ENCODE data around the gene RBM17.
"Not testable (repeated sequence)": the region's sequence is repeated elsewhere in the genome, so short reads cannot be mapped to it uniquely, and the experiment has no call there.

The RBM17 gene, protein sequence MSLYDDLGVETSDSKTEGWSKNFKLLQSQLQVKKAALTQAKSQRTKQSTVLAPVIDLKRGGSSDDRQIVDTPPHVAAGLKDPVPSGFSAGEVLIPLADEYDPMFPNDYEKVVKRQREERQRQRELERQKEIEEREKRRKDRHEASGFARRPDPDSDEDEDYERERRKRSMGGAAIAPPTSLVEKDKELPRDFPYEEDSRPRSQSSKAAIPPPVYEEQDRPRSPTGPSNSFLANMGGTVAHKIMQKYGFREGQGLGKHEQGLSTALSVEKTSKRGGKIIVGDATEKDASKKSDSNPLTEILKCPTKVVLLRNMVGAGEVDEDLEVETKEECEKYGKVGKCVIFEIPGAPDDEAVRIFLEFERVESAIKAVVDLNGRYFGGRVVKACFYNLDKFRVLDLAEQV
- total RNA-seq, result 114 reads per million, percentile 85 among the genes with 10 or more reads in this experiment

DNA sequence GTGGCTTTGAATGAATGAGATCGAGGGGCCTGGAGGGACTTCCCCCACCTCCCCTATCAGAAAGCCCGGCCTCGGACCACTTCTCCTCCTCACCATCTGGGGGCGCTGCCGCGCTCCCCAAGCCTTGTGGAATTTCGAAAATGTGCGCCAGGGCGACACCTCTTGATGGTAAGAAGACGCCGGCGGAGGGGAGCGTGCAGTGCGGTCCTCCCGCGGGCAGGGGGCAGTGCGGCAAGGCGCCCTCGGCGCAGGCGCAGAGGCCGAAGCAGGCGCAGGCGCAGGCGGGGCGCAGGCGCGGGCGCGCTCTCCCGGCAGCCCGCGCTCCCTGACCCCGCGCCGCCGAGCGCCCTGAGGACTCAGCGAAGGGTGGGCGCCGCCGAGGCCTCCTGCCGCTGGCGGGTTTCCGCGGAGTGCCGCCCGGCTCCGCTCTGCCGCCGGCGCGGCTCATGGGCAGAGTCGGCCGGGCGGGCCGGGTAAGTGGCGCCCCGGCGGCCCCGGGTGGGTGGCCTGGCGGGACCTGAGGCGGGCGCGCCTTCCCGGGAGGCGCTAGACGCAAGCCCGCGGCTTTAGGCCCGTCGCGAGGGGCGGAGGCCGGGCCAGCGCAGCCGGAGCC, at the start of gene RBM17:
Gene RBM17 (plus strand): TSS at position 314 of the 613 bp plus-strand sequence. CDS start 8,032 bp downstream, outside the sequence.
- DNase-seq, result peak; percentile 94

DNA sequence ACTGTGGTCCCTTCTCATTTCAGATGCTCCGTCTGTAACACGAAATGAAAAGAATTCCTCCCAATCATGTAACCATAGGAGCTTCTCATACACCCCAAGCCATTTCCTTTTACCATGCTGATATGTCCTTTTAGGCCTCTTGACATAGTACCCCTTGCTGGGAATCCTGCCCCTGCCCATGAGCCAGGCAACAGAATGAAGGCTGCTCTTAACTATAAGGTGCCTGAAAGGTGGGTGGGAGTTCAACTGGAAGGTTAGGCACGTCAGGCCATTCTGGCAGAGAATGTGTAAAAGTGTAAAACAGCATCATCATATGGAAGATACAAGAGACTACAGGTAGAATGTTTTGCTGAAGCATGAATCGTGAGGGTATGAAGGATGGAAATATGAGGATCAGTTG, 49.1 kb upstream of the RBM17 start:
- DNase-seq, result no peak

DNA sequence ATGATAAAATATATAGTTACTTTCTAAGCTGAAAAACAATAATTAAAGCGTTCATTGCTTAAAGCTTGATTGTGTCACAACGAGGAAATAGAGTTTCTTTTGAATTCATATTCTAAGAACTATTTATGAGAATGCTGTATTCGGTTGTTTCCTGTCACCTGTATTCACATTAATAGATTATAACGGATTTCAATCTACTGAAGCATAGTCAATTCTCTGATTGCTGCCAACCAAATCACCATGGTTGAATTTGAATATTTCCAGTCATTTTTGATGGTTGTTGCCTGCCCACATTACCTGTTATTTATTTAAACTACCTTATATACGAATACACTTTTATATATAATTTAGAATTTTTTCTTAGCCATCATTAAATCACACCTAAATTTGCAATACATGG, 48.6 kb upstream of the RBM17 start:
- DNase-seq, result no peak

DNA sequence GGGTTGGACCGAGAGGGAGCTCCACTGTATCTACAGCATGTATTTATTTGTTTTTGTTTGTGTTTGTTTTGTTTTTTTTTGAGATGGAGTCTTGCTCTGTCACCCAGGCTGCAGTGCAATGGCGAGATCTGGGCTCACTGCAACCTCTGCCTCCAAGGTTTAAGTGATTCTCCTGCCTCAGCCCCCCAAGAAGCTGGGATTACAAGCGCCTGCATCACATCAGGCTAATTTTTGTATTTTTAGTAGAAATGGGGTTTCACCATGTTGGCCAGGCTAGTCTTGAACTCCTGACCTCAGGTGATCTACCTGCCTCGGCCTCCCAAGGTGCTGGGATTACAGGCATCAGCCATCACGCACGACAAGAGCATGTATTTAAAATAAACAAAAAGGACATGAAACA, 45.5 kb upstream of the RBM17 start:
- not testable (repeated sequence) for DNase-seq

DNA sequence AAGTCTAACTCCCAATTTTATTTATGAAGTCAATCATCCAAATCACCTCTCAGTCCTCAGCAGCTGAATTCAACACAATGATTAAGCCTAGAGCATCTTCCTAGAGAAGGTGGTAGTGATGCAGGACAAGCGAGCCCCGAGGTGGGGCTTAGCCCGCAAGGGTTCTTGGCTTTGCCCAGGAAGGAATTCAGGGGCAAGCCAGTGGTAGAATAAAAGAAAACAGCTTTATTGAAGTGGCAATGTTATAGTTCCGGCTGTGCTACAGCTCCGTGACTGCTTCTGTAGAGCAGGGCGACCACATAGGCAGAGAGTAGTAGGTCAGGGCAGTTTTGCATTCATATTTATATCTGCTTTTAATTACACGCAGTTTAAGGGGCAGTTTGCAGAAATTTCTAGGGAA, 44.8 kb upstream of the RBM17 start:
- DNase-seq, result no peak

DNA sequence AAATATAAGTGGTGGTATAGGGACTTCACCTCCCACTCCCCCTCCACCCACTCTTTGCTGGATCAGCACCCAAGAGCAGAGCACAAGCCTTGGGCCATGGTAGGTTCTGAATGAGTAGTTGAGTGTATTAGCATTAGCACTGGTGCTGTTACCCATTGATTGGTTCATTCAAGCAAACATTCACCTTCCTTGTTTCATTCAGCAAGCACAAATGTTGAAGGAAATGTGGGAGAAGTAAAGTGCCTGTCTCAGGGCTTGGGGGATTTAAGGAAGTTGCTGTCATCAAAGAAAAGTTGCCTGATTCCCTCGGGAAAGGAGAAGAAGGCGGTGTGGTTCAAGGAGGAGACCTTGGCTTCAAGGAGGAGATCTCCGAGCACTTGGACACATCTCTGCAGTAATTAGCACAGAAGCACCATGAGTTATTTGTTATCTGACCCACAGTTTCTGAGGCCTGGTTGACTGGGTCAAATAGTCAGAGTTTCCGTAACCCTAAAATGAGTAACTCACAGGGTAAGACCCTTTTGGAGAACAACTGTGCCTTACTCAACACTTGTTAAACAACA, 44.0 kb upstream of the RBM17 start:
- no peak for DNase-seq

DNA sequence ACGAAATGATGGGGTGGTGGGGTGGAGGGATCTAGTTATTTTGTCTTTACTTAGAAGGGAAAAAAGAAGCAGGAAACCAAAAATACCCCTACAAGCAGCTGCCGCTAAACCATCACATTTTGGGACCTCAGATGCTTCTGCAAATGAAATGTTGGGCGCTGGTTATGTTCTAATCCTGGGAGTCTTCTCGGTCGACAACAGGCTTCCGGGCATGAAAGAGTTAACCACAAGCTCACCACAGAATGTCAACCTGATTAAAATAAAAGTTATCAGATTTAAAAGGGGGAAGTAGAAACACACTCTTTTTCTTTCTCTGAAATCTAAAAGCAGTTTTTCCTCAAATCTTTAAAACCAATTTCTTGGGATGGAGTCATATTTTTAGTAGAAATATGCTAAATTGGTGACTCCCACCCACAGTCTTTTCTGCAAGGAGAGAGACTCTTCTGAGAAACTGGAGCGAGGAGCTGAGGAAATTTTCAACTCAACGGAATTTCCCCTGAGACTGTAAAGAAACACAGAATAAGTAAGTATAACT, 43.5 kb upstream of the RBM17 start:
- no peak for DNase-seq

DNA sequence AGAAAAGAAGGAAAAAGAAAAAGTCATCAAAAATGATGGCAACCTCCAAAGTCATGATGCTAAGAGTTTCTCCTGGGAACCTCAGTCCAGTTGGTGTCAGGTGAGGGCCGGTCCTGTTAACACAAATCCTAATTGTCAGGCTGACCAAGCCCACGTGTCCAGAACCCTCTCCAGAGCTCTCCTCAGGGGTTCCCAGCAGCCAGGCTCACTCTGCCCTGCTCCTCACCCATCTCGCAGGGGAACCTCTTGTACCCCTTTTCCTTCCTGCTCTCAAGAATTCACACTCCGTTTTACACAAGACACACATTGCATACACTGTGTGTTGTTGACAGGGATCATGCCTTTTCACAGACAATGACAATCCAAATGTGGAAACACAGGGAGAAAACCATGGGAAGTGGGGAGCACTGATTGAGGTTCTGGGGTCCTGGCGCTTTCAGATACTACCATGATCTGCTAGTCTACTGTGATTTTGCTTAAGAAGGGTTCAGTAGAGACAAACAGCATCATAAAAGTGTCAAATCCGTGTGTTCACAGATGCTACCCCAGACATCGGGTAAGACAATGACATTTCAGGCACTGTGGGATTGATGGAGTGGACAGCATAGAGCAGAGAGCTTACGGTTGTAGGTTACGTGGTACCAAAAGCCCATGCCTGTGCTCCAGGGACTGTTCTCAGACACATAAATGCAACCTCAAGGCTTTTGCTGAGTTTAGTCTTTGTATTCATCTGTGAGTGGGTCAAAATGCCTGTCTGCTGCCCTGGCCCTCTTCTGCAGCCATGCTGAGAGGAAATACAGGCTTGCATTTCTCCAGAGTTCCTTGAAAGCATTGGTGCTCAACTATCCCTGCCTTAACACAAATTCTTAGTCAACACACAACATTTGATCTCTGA, 42.7 kb upstream of the RBM17 start:
- no peak for DNase-seq

DNA sequence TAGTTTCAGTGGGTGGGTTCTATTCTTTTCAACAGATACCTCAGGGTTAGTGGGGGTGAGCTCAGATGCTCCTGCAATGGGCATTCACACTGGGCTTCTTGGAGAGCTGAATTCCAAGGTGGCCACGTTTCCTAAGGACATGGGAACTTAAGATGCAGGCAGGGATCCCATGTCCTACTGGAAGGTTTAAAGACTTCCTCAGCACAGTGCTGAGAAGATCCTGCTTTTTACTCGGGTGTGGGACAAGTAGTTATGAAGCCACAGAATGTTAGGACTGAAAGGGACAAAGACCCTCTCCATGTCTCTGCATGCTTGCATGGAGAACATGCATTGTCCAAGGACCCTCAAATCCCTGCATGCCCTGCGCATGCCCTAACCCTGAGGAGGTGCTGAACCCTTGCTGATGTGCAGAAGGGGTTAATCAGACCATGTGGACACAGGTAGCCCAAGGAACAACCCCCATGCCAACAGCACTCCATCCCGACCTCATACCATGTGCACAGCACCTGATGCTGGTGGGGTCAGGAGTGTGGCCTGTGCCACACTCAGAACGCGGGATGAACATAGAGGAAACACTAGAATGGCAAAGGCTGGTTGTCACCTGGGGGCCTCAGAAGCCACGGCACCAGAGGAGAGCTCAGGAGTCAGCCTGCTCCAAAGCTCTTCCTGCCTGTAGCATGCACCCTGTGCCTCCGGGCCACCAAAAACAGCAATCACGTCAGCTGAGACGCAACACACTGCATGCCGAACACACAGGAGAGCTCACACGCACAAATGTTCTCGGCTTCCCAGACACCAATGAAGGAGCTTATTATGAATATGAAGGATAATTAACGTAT, 41.8 kb upstream of the RBM17 start:
- no peak for DNase-seq

DNA sequence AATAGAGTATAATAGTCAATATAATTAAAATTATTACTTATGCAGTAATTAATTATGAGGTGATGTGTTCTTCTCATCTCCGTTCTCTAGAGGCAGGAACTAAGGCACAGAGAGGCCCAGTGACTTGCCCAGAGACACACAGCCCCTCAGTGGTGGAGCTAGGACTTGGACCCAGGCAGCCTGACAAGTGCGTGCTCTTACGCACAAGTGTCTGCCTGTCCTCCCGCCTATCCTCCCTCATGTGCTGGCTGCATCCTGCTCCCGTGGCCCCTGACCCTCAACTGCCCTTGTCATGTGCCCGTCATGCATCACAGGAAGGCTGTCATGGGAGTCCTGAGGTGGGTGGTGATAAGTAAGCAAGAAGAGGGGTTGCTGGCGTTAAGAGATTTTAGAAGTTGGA, 41.0 kb upstream of the RBM17 start:
- no peak for DNase-seq

DNA sequence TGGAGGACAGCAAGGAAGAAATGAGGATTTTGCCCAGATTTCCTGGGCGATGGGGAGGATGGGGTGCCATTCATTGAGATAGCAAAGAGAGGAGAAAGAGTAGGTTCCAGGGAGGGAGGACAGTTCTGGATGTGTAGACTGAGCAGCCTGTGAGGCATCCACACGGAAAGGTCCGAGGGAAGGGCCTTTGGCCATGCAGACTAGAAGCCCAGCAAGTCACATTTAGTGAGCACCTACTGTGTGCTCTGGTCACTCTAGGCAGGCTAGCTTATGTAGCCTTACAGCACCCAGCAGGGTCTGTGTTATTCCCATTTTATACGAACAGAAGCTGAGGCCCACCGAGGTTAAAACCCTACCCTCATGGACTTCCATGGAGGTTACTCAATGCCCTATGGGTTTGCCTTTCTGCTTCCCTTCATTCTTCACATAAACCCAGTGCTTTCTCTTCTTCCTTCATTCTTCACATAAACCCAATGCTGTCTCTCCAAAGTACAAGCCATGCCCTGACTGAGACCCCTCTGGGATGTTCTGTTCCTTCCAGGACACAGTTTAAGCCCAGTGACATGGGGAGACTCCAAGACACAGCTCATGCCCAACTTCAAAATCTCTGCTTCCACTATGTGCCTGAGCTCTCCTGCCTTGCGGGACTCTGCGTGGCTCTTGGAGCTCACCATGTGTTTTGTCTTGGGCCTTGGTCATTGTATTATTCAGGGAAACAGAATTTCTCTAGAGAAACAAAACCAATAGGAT, 40.4 kb upstream of the RBM17 start:
- DNase-seq, result no peak

DNA sequence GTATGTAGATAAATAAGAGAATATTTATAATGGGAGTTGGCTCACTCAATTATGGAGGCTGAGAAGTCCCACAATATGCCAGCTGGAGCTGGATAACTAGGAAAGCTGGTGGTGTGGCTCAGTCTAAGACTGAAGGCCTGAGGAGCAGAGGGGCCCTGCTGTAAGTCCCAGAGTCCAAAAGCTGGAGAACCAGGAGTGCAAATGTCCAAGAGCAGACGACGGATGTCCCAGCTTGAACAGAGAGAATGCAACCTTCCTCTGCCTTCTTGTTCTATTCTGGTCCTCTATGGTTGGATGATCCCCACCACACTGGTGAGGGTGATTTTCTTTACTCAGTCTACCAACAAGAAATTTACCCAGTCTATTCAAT, 39.8 kb upstream of the RBM17 start:
- no peak for DNase-seq

DNA sequence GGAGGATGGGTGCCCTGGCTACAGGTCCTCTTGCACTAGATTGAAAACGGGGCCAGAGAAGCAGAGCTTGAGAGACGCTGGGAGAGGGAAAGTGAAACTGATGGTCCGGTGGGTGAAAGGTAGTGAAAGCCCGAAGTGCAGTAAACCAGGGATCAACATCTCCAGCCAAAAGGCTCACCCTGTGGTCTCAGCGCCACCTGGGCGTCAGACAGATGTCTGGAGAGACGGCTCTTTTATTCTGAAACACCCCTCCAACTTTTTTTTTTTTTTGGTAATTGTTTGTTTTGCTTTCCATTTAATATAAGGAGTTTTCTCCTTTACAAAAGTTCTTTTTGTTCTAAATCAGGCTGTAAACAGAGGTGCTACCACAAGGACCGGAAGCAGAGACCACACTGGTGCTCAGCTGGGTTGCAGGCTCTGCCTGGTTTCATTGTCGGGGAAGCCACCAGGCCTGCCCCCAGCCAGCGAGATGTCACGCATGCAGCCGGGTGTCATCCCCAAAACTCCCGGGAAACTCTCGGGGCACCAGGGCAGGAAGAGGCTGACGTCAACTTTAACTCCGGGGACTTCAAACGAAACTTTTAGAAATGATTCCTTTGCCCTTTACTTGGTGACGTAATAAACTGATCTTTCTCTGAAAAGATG, 37.9 kb upstream of the RBM17 start:
- DNase-seq, result peak; percentile 90

DNA sequence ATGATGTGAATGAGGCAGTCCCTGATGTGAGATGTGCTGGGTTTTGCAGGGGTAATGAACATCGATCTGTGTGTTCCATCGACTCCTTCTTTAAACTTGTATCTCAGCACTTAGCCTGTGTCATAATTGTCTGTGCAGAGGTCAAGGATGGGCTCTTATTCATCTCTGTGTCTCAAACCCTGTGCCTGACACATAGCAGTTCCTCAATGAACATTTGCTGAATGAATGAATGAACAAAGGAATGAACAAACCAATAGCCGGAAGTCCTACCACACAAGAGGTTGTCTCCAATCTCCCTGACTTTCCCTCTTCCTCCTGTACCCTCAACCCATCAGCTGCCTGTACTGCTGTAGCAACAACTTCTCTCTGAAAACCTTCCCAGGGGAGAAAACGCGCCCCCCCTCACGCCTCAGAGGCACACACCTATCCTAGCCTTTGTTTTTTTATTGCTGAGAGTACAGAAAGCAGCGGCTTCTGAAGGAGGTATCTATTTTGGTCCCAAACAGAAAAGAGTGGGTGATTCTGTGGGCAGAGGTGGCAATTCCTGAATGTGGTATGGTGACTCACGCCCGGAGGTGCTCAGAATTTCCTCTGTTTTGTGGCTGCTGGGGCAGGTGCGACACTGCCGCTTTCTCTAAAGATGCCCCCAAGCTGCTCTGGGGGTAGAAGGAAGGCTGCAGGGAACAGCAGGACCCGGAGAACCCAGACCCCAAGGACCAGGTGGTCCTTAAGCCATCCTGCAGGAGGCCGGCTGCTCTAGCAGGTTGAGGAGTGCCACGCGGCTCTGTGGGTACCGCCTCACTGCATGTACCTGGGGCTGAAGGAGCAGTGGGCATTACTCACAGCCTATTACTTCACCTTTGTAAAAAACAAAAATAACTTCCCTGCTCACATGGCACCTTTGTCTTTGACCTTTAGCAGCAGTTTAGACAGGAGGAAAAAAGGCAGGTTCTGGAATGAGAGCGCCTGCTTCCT, 36.3 kb upstream of the RBM17 start:
- peak; percentile 70 for DNase-seq

DNA sequence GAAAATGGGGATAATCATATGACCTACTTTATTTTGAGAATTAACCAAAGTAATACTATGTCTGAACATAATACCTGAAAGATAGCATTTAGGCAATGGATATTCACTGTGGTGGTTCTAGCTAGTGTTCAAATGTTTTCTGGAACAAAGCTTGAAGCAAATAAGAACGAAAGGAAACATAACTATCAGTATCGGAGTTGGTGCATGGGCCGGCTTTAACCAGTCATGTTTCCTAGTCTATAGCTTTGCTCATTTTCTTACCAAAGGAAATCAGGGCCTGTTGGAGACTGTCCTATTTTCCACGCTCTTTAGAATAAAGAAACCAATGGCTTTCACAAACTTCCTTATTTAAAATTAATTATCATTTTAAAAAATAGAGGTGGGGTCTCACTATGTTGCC, 35.5 kb upstream of the RBM17 start:
- no peak for DNase-seq

DNA sequence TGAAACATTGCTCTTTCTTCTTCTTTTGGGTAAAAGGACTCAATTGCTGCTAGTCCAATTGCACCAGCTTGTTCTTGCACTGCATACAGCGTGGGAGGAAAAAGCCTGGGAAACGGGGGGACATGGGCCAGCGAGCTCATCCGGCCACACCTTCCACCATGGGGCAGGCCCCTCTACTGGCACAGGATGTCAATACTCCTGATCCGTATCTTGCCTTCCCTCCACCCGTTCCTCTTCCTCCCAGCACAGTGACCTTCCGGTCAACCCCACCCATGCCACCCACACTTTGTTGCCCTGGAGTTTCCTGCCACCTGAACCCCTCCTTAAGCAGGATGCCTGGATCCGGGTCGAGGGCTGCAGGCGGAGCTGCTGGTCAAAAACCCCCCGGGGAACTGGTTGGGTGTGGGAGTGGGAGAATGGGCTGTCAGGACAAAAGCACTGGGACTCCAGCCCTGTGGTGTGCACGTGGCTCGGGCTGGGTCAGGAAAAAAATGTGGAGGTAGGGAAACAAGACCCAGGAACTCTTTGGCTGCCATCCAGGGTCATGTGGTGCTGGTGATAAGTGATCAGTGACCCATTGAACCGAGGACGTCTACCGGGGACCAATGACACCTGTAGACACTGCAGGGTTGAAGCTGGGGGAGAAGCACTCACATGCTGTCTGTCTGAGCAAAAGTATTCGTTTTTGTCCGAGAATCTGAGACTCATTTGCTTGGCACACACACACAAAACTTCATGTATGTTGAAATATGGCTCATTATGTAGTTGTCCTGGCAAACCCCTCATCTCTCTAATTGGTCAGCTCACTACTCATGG, 34.8 kb upstream of the RBM17 start:
- DNase-seq, result no peak

DNA sequence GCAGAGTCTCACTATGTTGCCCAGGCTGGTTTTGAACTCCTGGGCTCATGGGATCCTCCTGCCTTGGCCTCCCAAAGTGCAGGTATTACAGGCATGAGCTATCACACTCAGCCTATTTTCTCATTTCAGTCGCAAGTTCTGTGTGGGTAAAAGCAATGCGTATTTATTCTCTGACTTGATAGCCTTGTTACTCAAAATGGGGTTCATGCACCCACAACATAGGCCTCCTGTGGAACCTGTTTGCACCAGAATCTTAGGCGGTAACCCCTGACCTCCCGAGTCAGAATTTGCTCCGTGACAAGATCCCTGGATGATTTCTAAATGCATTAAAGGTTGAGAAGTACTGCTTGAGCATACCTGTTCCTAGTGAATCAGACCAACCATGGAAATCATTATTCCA, 34.0 kb upstream of the RBM17 start:
- no peak for DNase-seq

DNA sequence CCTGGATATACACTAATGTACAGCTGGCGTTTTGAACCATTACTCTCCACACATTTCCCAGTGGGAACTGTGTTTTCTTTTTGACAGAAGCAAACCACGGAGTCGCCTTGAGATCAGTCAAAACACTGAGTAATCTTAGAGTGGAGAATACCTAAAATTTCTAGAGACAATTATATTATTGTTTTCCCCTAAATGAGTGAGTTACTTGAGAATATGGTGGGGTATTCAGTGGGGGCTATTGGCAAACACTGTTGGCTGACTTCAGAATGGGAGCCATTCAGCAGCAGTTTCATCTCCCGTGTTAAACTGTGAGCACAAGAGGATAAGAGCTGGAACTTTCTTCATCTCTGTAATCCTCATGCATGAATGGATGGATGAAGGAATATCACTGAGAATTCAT, 32.9 kb upstream of the RBM17 start:
- no peak for DNase-seq

All from effector CD4-positive, alpha-beta T cell (primary cell).